Endothelial cell of umbilical vein (primary cell): ENCODE results near the gene CREG1. TPM values are rescaled to one million over a fixed set of nuclear protein-coding genes. Genes with fewer than 3 reads are reported as not detected.

Experiments
- BruUV-seq: library from RNA; stranded (reverse); fragments of 400-500 nt; replicated peaks from 2 replicates; lab custom pipeline; 2021; lab: Mats Ljungman, UMichigan
- CTCF ChIA-PET: fragments of 300-600, 350-600 bp; sonication (Branson Sonifier 250); formaldehyde crosslinking; loops from one replicate; lab custom pipeline; 2021; ENCODE audit warnings: antibody characterized with exemption, inconsistent platforms; lab: Charles Lee
- POLR2A ChIA-PET: fragments of 300-600, 350-600 bp; sonication (Branson Sonifier 250); formaldehyde crosslinking; loops from one replicate; lab custom pipeline; 2021; ENCODE audit warnings: antibody characterized with exemption, inconsistent platforms; lab: Charles Lee
- DNase-seq: peaks from one replicate; pipeline ENCODE4 v3.0.0-alpha.2; 2011; ENCODE audit warnings: low read depth, low spot score
- FAIRE-seq: peaks from 2 replicates; lab custom pipeline; 2011; peaks lifted over from hg19 to GRCh38; lab: Jason Lieb, UNC
- H2AFZ ChIP-seq: 2 replicates; pipeline ENCODE4 v1.6.0; 2012; ENCODE audit warnings: low read depth, low read length, control low read depth, inconsistent platforms
- H3K27ac ChIP-seq: 2 replicates; pipeline ENCODE4 v1.5.1; 2011; ENCODE audit warnings: low read depth, mild to moderate bottlenecking, control low read depth, low read length, moderate library complexity; ENCODE audit not compliant: insufficient read depth
- H3K27me3 ChIP-seq, 2 experiments: 2 replicates each; pipeline versions ENCODE4 v1.6.0 to v1.6.1; 2011; ENCODE audit warnings: low read length in 2 of 2, mixed read lengths in 1 of 2; ENCODE audit not compliant: control insufficient read depth in 2 of 2, insufficient read depth in 2 of 2
- H3K36me3 ChIP-seq, 2 experiments: 2 replicates in 1 of 2; 3 replicates in 1 of 2; pipeline ENCODE4 v1.5.1; 2011; ENCODE audit warnings: low read length in 2 of 2, mild to moderate bottlenecking in 1 of 2, moderate library complexity in 1 of 2; ENCODE audit not compliant: control insufficient read depth in 2 of 2, insufficient read depth in 2 of 2; ENCODE audit errors: extremely low read depth in 1 of 2
- H3K4me1 ChIP-seq: 3 replicates; pipeline ENCODE4 v1.5.1; 2011; ENCODE audit warnings: mild to moderate bottlenecking, low read length; ENCODE audit not compliant: control insufficient read depth, insufficient read depth; ENCODE audit errors: extremely low read depth
- H3K4me2 ChIP-seq: 2 replicates; pipeline ENCODE4 v1.6.1; 2011; ENCODE audit warnings: low read length, control low read depth, mixed read lengths; ENCODE audit not compliant: insufficient read depth
- H3K4me3 ChIP-seq, 3 experiments: fragments of 200-600 bp in 1 of 3; sonication (generic), shearing (Covaris generic) in 1 of 3; replicated peaks in 1 of 3; 2 replicates each; pipeline ENCODE4 v1.5.1; 2011 to 2016; ENCODE audit warnings: control low read depth in 3 of 3, low read length in 3 of 3, mild to moderate bottlenecking in 2 of 3, inconsistent platforms in 1 of 3, low read depth in 1 of 3, moderate library complexity in 1 of 3; ENCODE audit not compliant: insufficient read depth in 1 of 3
- H3K79me2 ChIP-seq: 2 replicates; pipeline ENCODE4 v1.6.0; 2012; ENCODE audit warnings: low read length, inconsistent platforms; ENCODE audit not compliant: control insufficient read depth, insufficient read depth
- H3K9ac ChIP-seq: replicated peaks from 2 replicates; pipeline ENCODE3; 2011; ENCODE audit warnings: low read length, control low read depth; ENCODE audit not compliant: insufficient read depth; ENCODE audit errors: extremely low read depth
- H3K9me1 ChIP-seq: replicated peaks from 3 replicates; pipeline ENCODE4 v1.6.0; 2011; ENCODE audit warnings: mild to moderate bottlenecking, low read length; ENCODE audit not compliant: control insufficient read depth, insufficient read depth; ENCODE audit errors: extremely low read depth
- H3K9me3 ChIP-seq: replicated peaks from 2 replicates; pipeline ENCODE4 v1.5.1; 2012; ENCODE audit warnings: low read length, inconsistent platforms; ENCODE audit not compliant: control insufficient read depth, insufficient read depth
- H4K20me1 ChIP-seq: replicated peaks from 2 replicates; pipeline ENCODE3; 2011; ENCODE audit warnings: mild to moderate bottlenecking, low read length; ENCODE audit not compliant: control insufficient read depth, insufficient read depth; ENCODE audit errors: extremely low read depth
- EZH2 ChIP-seq: IDR thresholded peaks from 2 replicates; pipeline ENCODE4 v1.6.1; 2012; ENCODE audit warnings: borderline replicate concordance, low read depth, mild to moderate bottlenecking, moderate library complexity, low read length, inconsistent platforms; ENCODE audit not compliant: severe bottlenecking
- FOS ChIP-seq: IDR thresholded peaks from 2 replicates; pipeline ENCODE4 v1.6.1; 2011; ENCODE audit warnings: mild to moderate bottlenecking, low read length, moderate library complexity, borderline replicate concordance; ENCODE audit not compliant: insufficient read depth
- GATA2 ChIP-seq: IDR thresholded peaks from 2 replicates; pipeline ENCODE4 v1.7.0; 2011; ENCODE audit warnings: low read depth, mild to moderate bottlenecking, moderate library complexity, mixed read lengths, low read length; ENCODE audit not compliant: insufficient read length, insufficient read depth
- JUN ChIP-seq: IDR thresholded peaks from 2 replicates; pipeline ENCODE4 v1.6.1; 2011; ENCODE audit warnings: borderline replicate concordance, low read depth; ENCODE audit not compliant: insufficient read length, insufficient read depth
- MYC ChIP-seq: IDR thresholded peaks from one replicate; pipeline ENCODE4 v1.6.1; 2011; ENCODE audit warnings: mild to moderate bottlenecking, low read depth, low read length
- POLR2A ChIP-seq: IDR thresholded peaks from 2 replicates; pipeline ENCODE4 v1.6.1; 2012; ENCODE audit warnings: low read depth, mild to moderate bottlenecking, control low read depth, low read length
- POLR2AphosphoS5 ChIP-seq: IDR thresholded peaks from 2 replicates; pipeline ENCODE4 v1.6.1; 2012; ENCODE audit warnings: low read depth, mild to moderate bottlenecking, control low read depth, low read length, moderate library complexity; ENCODE audit not compliant: insufficient read depth
- dilution Hi-C: fragments of 300-500 bp; cut with MboI; formaldehyde crosslinking; loops from one replicate; pipeline ENCODE4 v1.15.0; 2019; ENCODE audit warnings: low sequenced_read_pairs; ENCODE audit not compliant: extremely low pct_ligation_motif_present
- intact Hi-C: fragments of 100-400 bp; cut with micrococcal nuclease; formaldehyde crosslinking; loops from one replicate; pipeline ENCODE4 v1.10.0; 2022
- polyA plus RNA-seq, 4 experiments: library from polyadenylated mRNA; depleted of rRNA in 3 of 4; stranded (reverse) in 3 of 4; unstranded in 1 of 4; fragments of >200 nt; gene quantifications; 2 replicates each; pipeline versions ENCODE4 v1.2.1 to v1.2.3, GENCODE V29; 2011 to 2012; ENCODE audit warnings: missing spikeins in 1 of 4
- total RNA-seq: library from RNA; stranded (reverse); gene quantifications from 2 replicates; pipeline ENCODE4 v1.2.3, GENCODE V29; 2021
- TF ChIP-seq, protein P1 (sequence below), 2 donors: IDR thresholded peaks; 1 replicate in 1 of 2; 2 replicates in 1 of 2; pipeline ENCODE4 v1.5.1; 2011; ENCODE audit warnings: low read length in 2 of 2, mild to moderate bottlenecking in 2 of 2, moderate library complexity in 2 of 2, control low read depth in 1 of 2, inconsistent platforms in 1 of 2, low read depth in 1 of 2; ENCODE audit not compliant: insufficient read depth in 1 of 2; ENCODE audit errors: extremely low read depth in 1 of 2
- TF ChIP-seq, protein P2 (sequence below): IDR thresholded peaks from 2 replicates; pipeline ENCODE4 v1.6.1; 2011; ENCODE audit not compliant: insufficient read depth, insufficient read length

Gene CREG1
- total and polyA plus RNA-seq, 2 donors (not counting 3 experiments of a cell fraction or from before 2014, with no cell fraction given): 10.3 to 15.8 TPM

DNA sequence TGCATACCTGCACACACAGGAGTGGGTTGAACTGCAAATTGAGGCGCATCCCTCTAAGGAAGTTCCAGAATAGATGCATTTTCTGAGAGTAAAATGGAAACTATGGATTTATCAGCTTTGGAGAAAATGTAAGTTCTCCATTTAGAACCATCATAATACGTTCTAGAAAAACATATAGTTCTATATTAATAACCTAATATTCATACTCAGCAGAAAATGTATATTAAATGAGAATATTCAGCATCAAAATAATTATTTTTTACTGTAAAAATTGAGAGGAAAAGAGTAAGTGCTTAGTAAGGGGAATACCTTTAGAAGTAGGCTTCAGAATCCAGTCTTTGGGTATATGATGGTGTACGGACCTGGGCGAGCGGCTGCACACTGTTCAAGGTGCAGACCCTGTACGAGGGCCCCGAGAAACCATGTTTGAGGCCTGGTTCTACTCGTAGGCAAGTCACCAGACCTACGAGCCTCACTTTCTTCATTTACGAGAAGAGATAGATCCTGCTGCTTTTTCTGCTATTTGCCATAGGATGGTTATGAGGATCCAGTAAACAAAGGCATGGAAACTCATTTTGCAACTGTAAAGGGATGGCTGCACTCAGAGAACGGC, 42.1 kb downstream of the CREG1 start:
- H3K9me1 ChIP-seq: no peaks in the 10 kb centered on the region
- ChIA-PET CTCF (no interaction called here), POLR2A (no interaction called here)
- no peaks in the 10 kb centered on the region for H3K36me3 ChIP-seq
- H3K9ac ChIP-seq: no peak overlapping the region
- no TSS peak for BruUV-seq
- H3K27me3 ChIP-seq: peaks cover 0 to 3% of the 10 kb centered on the region in 2 experiments
- DNase-seq (no peak), FAIRE-seq (no peak)
- H2AFZ ChIP-seq: no peak overlapping the region
- no peaks in the 10 kb centered on the region for H3K9me3 ChIP-seq
- H3K79me2 ChIP-seq: no peaks in the 10 kb centered on the region
- H3K4me1 ChIP-seq: no peaks in the 10 kb centered on the region
- no peaks in the 10 kb centered on the region for H4K20me1 ChIP-seq
- no peak overlapping the region for H3K4me2 ChIP-seq
- intact Hi-C loops (no loop called here), dilution Hi-C loops (no loop called here)
- H3K27ac ChIP-seq: no peak overlapping the region
- no peak overlapping the region for H3K4me3 ChIP-seq
- TF ChIP-seq FOS (no peak), POLR2AphosphoS5 (no peak), JUN (no peak), POLR2A (no peak), EZH2 (no peak), MYC (no peak), GATA2 (no peak)
- TF ChIP-seq, protein P1, sequence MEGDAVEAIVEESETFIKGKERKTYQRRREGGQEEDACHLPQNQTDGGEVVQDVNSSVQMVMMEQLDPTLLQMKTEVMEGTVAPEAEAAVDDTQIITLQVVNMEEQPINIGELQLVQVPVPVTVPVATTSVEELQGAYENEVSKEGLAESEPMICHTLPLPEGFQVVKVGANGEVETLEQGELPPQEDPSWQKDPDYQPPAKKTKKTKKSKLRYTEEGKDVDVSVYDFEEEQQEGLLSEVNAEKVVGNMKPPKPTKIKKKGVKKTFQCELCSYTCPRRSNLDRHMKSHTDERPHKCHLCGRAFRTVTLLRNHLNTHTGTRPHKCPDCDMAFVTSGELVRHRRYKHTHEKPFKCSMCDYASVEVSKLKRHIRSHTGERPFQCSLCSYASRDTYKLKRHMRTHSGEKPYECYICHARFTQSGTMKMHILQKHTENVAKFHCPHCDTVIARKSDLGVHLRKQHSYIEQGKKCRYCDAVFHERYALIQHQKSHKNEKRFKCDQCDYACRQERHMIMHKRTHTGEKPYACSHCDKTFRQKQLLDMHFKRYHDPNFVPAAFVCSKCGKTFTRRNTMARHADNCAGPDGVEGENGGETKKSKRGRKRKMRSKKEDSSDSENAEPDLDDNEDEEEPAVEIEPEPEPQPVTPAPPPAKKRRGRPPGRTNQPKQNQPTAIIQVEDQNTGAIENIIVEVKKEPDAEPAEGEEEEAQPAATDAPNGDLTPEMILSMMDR (IDR thresholded peaks at IDR 0.05; ENCODE audit: extremely low read depth in 1 of 2, insufficient read depth in 1 of 2, low read depth in 1 of 2, low read length in 2 of 2): no peak
- TF ChIP-seq, protein P2, sequence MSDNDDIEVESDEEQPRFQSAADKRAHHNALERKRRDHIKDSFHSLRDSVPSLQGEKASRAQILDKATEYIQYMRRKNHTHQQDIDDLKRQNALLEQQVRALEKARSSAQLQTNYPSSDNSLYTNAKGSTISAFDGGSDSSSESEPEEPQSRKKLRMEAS: no peak
